PC-9 (cell line): ENCODE data around the gene PRDM2. TPM values are rescaled to one million over a fixed set of nuclear protein-coding genes. Genes with fewer than 3 reads are reported as not detected.

ENCODE experiments used
- BruUV-seq: library from RNA; stranded (reverse); fragments of 400-500 nt; replicated peaks from 2 replicates; lab custom pipeline; 2021; lab: Mats Ljungman, UMichigan
- CTCF ChIA-PET: fragments of 300-600 bp; sonication (Branson Sonifier 250); formaldehyde crosslinking; loops from one replicate; lab custom pipeline; 2022; ENCODE audit warnings: antibody characterized with exemption; lab: Charles Lee
- POLR2A ChIA-PET: fragments of 300-600 bp; sonication (Branson Sonifier 250); formaldehyde crosslinking; loops from one replicate; lab custom pipeline; 2022; ENCODE audit warnings: antibody characterized with exemption; ENCODE audit not compliant: unreplicated experiment; lab: Charles Lee
- DNase-seq, 2 experiments: peaks; one replicate each; pipeline versions ENCODE4 v3.0.0 to v3.0.0-alpha.2; 2015 to 2022; ENCODE audit warnings: mixed read lengths in 1 of 2
- H2AFZ ChIP-seq: fragments of 200-600 bp; sonication (generic); 2 replicates; pipeline ENCODE4 v1.8.1; 2017; ENCODE audit warnings: antibody characterized with exemption
- H3F3A ChIP-seq: fragments of 200-600 bp; sonication (generic); 2 replicates; pipeline ENCODE4 v1.8.1; 2017; ENCODE audit warnings: antibody characterized with exemption, mild to moderate bottlenecking, low read depth; ENCODE audit not compliant: insufficient read depth
- H3K27ac ChIP-seq: fragments of 200-600 bp; sonication (generic); 2 replicates; pipeline ENCODE4 v1.6.1; 2016; ENCODE audit warnings: mixed run types
- H3K27me3 ChIP-seq: fragments of 200-600 bp; sonication (generic); 2 replicates; pipeline ENCODE4 v1.6.1; 2016; ENCODE audit warnings: low read depth, mixed run types; ENCODE audit not compliant: insufficient read depth
- H3K36me3 ChIP-seq: fragments of 200-600 bp; sonication (generic); 2 replicates; pipeline ENCODE4 v1.6.1; 2016; ENCODE audit warnings: low read depth, mixed run types
- H3K4me1 ChIP-seq: fragments of 200-600 bp; sonication (generic); replicated peaks from 2 replicates; pipeline ENCODE4 v1.6.1; 2016; ENCODE audit warnings: mixed run types; ENCODE audit not compliant: insufficient read depth
- H3K4me2 ChIP-seq: fragments of 200-600 bp; sonication (generic); 2 replicates; pipeline ENCODE4 v1.6.1; 2017; ENCODE audit warnings: mixed run types
- H3K4me3 ChIP-seq: fragments of 200-600 bp; sonication (generic); 2 replicates; pipeline ENCODE4 v1.6.1; 2016; ENCODE audit warnings: mixed run types
- H3K79me2 ChIP-seq: fragments of 200-600 bp; sonication (generic); 2 replicates; pipeline ENCODE4 v1.6.1; 2017; ENCODE audit warnings: low read depth, mixed run types
- H3K9me2 ChIP-seq: fragments of 200-600 bp; sonication (generic); 2 replicates; pipeline ENCODE4 v1.8.1; 2017; ENCODE audit warnings: mild to moderate bottlenecking; ENCODE audit not compliant: insufficient read depth
- H3K9me3 ChIP-seq: fragments of 200-600 bp; sonication (generic); 2 replicates; pipeline ENCODE4 v1.8.1; 2016; ENCODE audit warnings: low read depth; ENCODE audit not compliant: insufficient read depth
- H4K20me1 ChIP-seq: fragments of 200-600 bp; sonication (generic); 2 replicates; pipeline ENCODE4 v1.8.1; 2017; ENCODE audit not compliant: insufficient read depth
- EZH2 ChIP-seq: fragments of 200-600 bp; sonication (generic); IDR thresholded peaks from 2 replicates; pipeline ENCODE4 v1.8.0; 2017; ENCODE audit warnings: antibody characterized with exemption, low read depth
- intact Hi-C: fragments of 100-400 bp; cut with micrococcal nuclease; formaldehyde crosslinking; loops from one replicate; pipeline ENCODE4 v1.10.0; 2022; ENCODE audit not compliant: unreplicated experiment
- total RNA-seq: library from RNA; stranded (reverse); gene quantifications from 2 replicates; pipeline ENCODE4 v1.2.3, GENCODE V29; 2021
- TF ChIP-seq, protein P1 (sequence below): fragments of 200-600 bp; sonication (generic); conservative IDR thresholded peaks from 2 replicates; pipeline ENCODE4 v1.6.1; 2017; ENCODE audit warnings: mixed run types, antibody characterized with exemption, mild to moderate bottlenecking, moderate library complexity

Gene PRDM2
- total RNA-seq, 1 experiment from 2014 or later: 32.1 TPM

DNA sequence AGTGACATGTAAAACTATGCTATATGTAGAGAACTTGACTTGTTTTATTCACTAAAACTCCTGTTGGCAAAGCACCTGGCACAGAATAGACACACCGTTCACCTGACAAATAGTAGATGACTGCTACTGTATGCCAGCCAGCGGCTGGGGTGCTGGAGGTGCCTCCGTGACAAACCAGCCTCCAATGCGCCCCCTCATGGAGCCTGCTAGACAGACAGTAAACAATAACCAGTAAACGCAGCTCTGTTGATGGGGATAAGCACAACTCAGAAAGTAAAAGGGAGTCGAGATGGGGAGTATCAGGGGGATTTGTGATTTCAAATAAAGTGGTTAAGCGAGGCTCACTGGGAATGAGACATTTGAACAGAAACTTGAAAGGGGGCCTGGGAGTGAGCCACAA lies 107.2 kb downstream of the PRDM2 start:
- BruUV-seq: no TSS peak
- H3F3A ChIP-seq: no peaks in the 10 kb centered on the region
- TF ChIP-seq, protein P1, sequence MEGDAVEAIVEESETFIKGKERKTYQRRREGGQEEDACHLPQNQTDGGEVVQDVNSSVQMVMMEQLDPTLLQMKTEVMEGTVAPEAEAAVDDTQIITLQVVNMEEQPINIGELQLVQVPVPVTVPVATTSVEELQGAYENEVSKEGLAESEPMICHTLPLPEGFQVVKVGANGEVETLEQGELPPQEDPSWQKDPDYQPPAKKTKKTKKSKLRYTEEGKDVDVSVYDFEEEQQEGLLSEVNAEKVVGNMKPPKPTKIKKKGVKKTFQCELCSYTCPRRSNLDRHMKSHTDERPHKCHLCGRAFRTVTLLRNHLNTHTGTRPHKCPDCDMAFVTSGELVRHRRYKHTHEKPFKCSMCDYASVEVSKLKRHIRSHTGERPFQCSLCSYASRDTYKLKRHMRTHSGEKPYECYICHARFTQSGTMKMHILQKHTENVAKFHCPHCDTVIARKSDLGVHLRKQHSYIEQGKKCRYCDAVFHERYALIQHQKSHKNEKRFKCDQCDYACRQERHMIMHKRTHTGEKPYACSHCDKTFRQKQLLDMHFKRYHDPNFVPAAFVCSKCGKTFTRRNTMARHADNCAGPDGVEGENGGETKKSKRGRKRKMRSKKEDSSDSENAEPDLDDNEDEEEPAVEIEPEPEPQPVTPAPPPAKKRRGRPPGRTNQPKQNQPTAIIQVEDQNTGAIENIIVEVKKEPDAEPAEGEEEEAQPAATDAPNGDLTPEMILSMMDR: no peak; the same call in 1 of the 2 replicates
- H2AFZ ChIP-seq: no peak overlapping the region
- ChIA-PET POLR2A (no interaction called here), CTCF (no interaction called here)
- H3K79me2 ChIP-seq: no peaks in the 10 kb centered on the region
- no peaks in the 10 kb centered on the region for H4K20me1 ChIP-seq
- no peak overlapping the region for H3K4me2 ChIP-seq
- no peak overlapping the region for H3K27ac ChIP-seq
- intact Hi-C loops: no loop called here
- no peaks in the 10 kb centered on the region for H3K9me2 ChIP-seq
- no peaks in the 10 kb centered on the region for H3K36me3 ChIP-seq
- no peaks in the 10 kb centered on the region for H3K27me3 ChIP-seq
- H3K4me1 ChIP-seq: no peaks in the 10 kb centered on the region
- H3K9me3 ChIP-seq: no peaks in the 10 kb centered on the region
- no peak overlapping the region for H3K4me3 ChIP-seq
- no peak for DNase-seq

DNA sequence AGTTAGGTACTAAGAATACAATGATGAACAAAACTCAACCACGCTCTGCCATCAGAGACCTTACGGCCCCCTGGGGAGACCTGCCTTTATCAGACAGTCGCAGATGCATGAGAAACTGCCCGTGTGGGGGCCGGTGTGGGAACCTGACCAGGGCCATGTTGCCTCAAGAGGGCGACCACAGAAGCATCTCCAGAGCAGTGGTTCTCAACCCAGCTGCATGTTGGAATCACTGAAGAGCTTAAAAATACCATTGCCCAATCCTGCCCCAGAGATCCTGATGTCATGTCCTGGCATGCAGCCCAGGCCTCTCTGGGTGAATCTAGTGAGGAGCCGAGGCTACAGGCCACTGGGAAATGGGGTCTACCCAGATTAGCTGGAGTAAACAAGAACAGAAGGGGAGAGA lies 108.7 kb downstream of the PRDM2 start:
- no peaks in the 10 kb centered on the region for H3K79me2 ChIP-seq
- H3K4me1 ChIP-seq: no peaks in the 10 kb centered on the region
- intact Hi-C loops: no loop called here
- CTCF ChIA-PET: no interaction called here
- H3K4me2 ChIP-seq: no peak overlapping the region
- no peaks in the 10 kb centered on the region for H3F3A ChIP-seq
- no peaks in the 10 kb centered on the region for H3K9me3 ChIP-seq
- no peak overlapping the region for H3K27ac ChIP-seq
- no peak for TF ChIP-seq EZH2
- TF ChIP-seq, protein P1: no peak
- H4K20me1 ChIP-seq: no peaks in the 10 kb centered on the region
- no peak overlapping the region for H2AFZ ChIP-seq
- DNase-seq: no peak
- POLR2A ChIA-PET: no interaction called here
- no peak overlapping the region for H3K4me3 ChIP-seq
- no TSS peak for BruUV-seq
- no peaks in the 10 kb centered on the region for H3K36me3 ChIP-seq
- no peaks in the 10 kb centered on the region for H3K27me3 ChIP-seq
- H3K9me2 ChIP-seq: no peaks in the 10 kb centered on the region

DNA sequence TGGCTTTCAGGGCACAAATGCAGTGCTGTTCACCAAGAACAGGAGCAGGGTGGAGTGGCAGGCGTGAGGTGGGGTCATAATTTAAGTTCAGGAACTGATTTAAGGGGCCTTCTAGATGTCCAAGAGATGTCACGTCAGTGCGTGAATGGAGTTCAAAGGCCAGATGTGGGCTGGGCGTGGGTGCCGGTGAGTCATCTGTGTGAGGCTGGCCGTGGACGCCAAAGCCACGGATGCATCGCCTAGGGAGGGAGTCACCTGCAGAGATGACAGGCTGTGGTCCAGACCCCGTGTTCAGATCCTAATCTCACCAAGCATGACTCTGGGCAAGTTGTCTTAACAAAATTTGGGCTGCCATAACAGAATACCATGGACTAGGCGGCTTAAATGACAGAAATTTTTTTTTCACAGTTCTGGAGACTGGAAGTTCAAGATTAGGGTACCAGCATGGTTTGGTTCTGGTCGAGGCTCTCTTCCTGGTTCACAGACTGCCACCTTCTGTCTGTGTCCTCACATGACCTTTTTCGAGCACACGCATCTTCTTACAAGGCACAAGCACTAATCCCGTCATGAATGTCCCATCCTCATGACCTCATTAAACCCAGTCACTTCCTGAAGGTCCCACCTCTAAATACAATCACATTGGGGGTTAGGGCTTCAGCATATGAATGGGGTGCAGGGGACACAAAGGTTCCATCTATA lies 109.6 kb downstream of the PRDM2 start:
- no TSS peak for BruUV-seq

More for the DNA sequence above, 109.6 kb downstream of the PRDM2 start:
- Histone ChIP-seq H3K4me3 (no peak overlapping the region), H3K27ac (no peak overlapping the region), H3K9me2 (no peaks in the 10 kb centered on the region), H3K27me3 (no peaks in the 10 kb centered on the region), H3K9me3 (no peaks in the 10 kb centered on the region), H4K20me1 (no peaks in the 10 kb centered on the region), H3F3A (no peaks in the 10 kb centered on the region), H3K79me2 (no peaks in the 10 kb centered on the region), H3K4me2 (no peak overlapping the region), H3K4me1 (no peaks in the 10 kb centered on the region), H2AFZ (no peak overlapping the region), H3K36me3 (no peaks in the 10 kb centered on the region)
- ChIA-PET CTCF (no interaction called here), POLR2A (no interaction called here)
- intact Hi-C loops: loop anchor here (5.0 kb wide), 2 partner anchors 62 to 142 kb away; no protein-coding TSS in a partner anchor
- no peak for DNase-seq
- TF ChIP-seq EZH2: no peak
